HCT116 (cell line): ENCODE data around the gene KLHL24. TPM values are rescaled to one million over a fixed set of nuclear protein-coding genes. Genes with fewer than 3 reads are reported as not detected.

Experiments
- ATAC-seq: fragments of 200-7000 bp; cut with Tn5 transposase; 2 replicates; pipeline ENCODE4 v1.9.1; 2020; ENCODE audit warnings: mild to moderate bottlenecking, moderate library complexity
- BruUV-seq: library from RNA; stranded (reverse); fragments of 400-500 nt; replicated peaks from 2 replicates; lab custom pipeline; 2021; lab: Mats Ljungman, UMichigan
- CTCF ChIA-PET: fragments of 300-600 bp; sonication (Branson Sonifier 250); formaldehyde crosslinking; loops from one replicate; lab custom pipeline; 2021; ENCODE audit warnings: antibody characterized with exemption; lab: Charles Lee
- POLR2A ChIA-PET: fragments of 300-600, 350-600 bp; sonication (Branson Sonifier 250); formaldehyde crosslinking; loops from one replicate; lab custom pipeline; 2021; ENCODE audit warnings: antibody characterized with exemption; lab: Charles Lee
- RAD21 ChIA-PET, 2 experiments: fragments of 300-600 bp; sonication (Branson Sonifier 250); formaldehyde crosslinking; loops; one replicate each; lab custom pipeline; 2023; ENCODE audit warnings: low total read pairs in 2 of 2; ENCODE audit not compliant: uncharacterized antibody in 2 of 2, unreplicated experiment in 2 of 2, low non-redundant PET in 1 of 2; lab: Charles Lee
- DNase-seq: peaks from one replicate; pipeline ENCODE4 v3.0.0-alpha.2; 2010; ENCODE audit warnings: low read depth, low spot score
- H2AFZ ChIP-seq: fragments of 200-600 bp; shearing (Covaris generic), sonication (generic); 2 replicates; pipeline ENCODE4 v1.6.1; 2017; ENCODE audit warnings: low read depth, mixed run types, mixed read lengths, antibody characterized with exemption, low read length; ENCODE audit not compliant: poor library complexity, severe bottlenecking
- H3K27ac ChIP-seq: 2 replicates; pipeline ENCODE4 v1.5.1; 2012; ENCODE audit warnings: low read depth, low read length
- H3K27me3 ChIP-seq: fragments of 200-600 bp; sonication (generic); 2 replicates; pipeline ENCODE4 v1.6.1; 2016; ENCODE audit warnings: mixed run types, low read length, mixed read lengths; ENCODE audit not compliant: insufficient read depth
- H3K36me3 ChIP-seq, 2 experiments: fragments of 200-500 bp in 1 of 2; fragments of 200-600 bp in 1 of 2; sonication (Bioruptor generic) in 1 of 2; sonication (generic) in 1 of 2; 2 replicates each; pipeline versions ENCODE4 v1.5.1 to v1.6.1; 2014 to 2016; ENCODE audit warnings: low read length in 2 of 2, inconsistent platforms in 1 of 2, mixed read lengths in 1 of 2, mixed run types in 1 of 2; ENCODE audit not compliant: insufficient read depth in 2 of 2, control insufficient read depth in 1 of 2
- H3K4me1 ChIP-seq, 2 experiments: fragments of 200-600 bp in 1 of 2; sonication (generic) in 1 of 2; 2 replicates each; pipeline versions ENCODE4 v1.5.1 to v1.6.1; 2012 to 2017; ENCODE audit warnings: low read length in 2 of 2, inconsistent platforms in 1 of 2, mild to moderate bottlenecking in 1 of 2, mixed read lengths in 1 of 2, mixed run types in 1 of 2, moderate library complexity in 1 of 2; ENCODE audit not compliant: insufficient read depth in 2 of 2, control insufficient read depth in 1 of 2
- H3K4me2 ChIP-seq: fragments of 200-600 bp; sonication (generic); 2 replicates; pipeline ENCODE4 v1.6.1; 2017; ENCODE audit warnings: mixed run types, low read length, mixed read lengths
- H3K4me3 ChIP-seq, 2 experiments: fragments of 200-600 bp in 1 of 2; sonication (generic) in 1 of 2; replicated peaks in 1 of 2; 2 replicates each; pipeline ENCODE4 v1.5.1; 2011 to 2016; ENCODE audit warnings: low read length in 2 of 2, control low read depth in 1 of 2, low read depth in 1 of 2, mild to moderate bottlenecking in 1 of 2, mixed read lengths in 1 of 2, mixed run types in 1 of 2
- H3K79me2 ChIP-seq: fragments of 200-600 bp; sonication (generic); 2 replicates; pipeline ENCODE4 v1.6.1; 2017; ENCODE audit warnings: mild to moderate bottlenecking, mixed run types, low read length, moderate library complexity, mixed read lengths; ENCODE audit not compliant: insufficient read depth
- H3K9ac ChIP-seq: fragments of 200-600 bp; sonication (generic); 2 replicates; pipeline ENCODE4 v1.6.1; 2016; ENCODE audit warnings: low read length, mixed read lengths
- H3K9me2 ChIP-seq: fragments of 200-600 bp; sonication (generic), shearing (Covaris generic); 2 replicates; pipeline ENCODE4 v1.6.1; 2017; ENCODE audit warnings: mixed run types, mild to moderate bottlenecking, moderate library complexity; ENCODE audit not compliant: insufficient read depth
- H3K9me3 ChIP-seq, 2 experiments: fragments of 200-500 bp in 1 of 2; fragments of 200-600 bp in 1 of 2; sonication (Bioruptor generic) in 1 of 2; sonication (generic) in 1 of 2; 2 replicates each; pipeline ENCODE4 v1.6.1; 2014 to 2017; ENCODE audit warnings: low read length in 2 of 2, mixed read lengths in 2 of 2, inconsistent platforms in 1 of 2, low read depth in 1 of 2, mild to moderate bottlenecking in 1 of 2, mixed run types in 1 of 2, moderate library complexity in 1 of 2; ENCODE audit not compliant: control insufficient read depth in 1 of 2, insufficient read depth in 1 of 2
- H4K20me1 ChIP-seq: fragments of 200-600 bp; sonication (generic), shearing (Covaris generic); 2 replicates; pipeline ENCODE4 v1.6.1; 2017; ENCODE audit warnings: mixed run types, mild to moderate bottlenecking, moderate library complexity; ENCODE audit not compliant: insufficient read depth
- ATF3 ChIP-seq: IDR thresholded peaks from 2 replicates; pipeline ENCODE4 v1.6.1; 2012
- CBX3 ChIP-seq: IDR thresholded peaks from 2 replicates; pipeline ENCODE4 v1.6.1; 2012; ENCODE audit warnings: low read depth
- CEBPB ChIP-seq: IDR thresholded peaks from 2 replicates; pipeline ENCODE4 v1.6.1; 2012; ENCODE audit warnings: low read depth
- EGR1 ChIP-seq: IDR thresholded peaks from 2 replicates; pipeline ENCODE4 v1.6.1; 2012; ENCODE audit warnings: low read depth
- ELF1 ChIP-seq: IDR thresholded peaks from 2 replicates; pipeline ENCODE4 v1.6.1; 2012; ENCODE audit warnings: low read depth, borderline replicate concordance
- EZH2 ChIP-seq: fragments of 200-600 bp; sonication (generic); IDR thresholded peaks from 2 replicates; pipeline ENCODE4 v1.6.1; 2017; ENCODE audit warnings: antibody characterized with exemption, mixed run types
- JUND ChIP-seq: IDR thresholded peaks from 2 replicates; pipeline ENCODE4 v1.6.1; 2012
- MAX ChIP-seq: IDR thresholded peaks from 2 replicates; pipeline ENCODE4 v1.6.1; 2012
- POLR2A ChIP-seq: IDR thresholded peaks from 2 replicates; pipeline ENCODE4 v1.7.0; 2011; ENCODE audit warnings: borderline replicate concordance; ENCODE audit not compliant: insufficient read depth, insufficient read length; ENCODE audit errors: extremely low read depth
- POLR2AphosphoS5 ChIP-seq: IDR thresholded peaks from 2 replicates; pipeline ENCODE4 v1.6.1; 2011; ENCODE audit warnings: mild to moderate bottlenecking, low read depth, low read length, moderate library complexity
- RAD21 ChIP-seq: IDR thresholded peaks from 2 replicates; pipeline ENCODE4 v1.6.1; 2012; ENCODE audit warnings: low read depth, mild to moderate bottlenecking
- REST ChIP-seq: IDR thresholded peaks from 2 replicates; pipeline ENCODE4 v1.6.1; 2012; ENCODE audit warnings: low read depth
- SIN3A ChIP-seq: IDR thresholded peaks from 2 replicates; pipeline ENCODE4 v1.6.1; 2012; ENCODE audit warnings: low read depth
- SP1 ChIP-seq: IDR thresholded peaks from 2 replicates; pipeline ENCODE4 v1.6.1; 2012; ENCODE audit warnings: low read depth
- SRF ChIP-seq: IDR thresholded peaks from 2 replicates; pipeline ENCODE4 v1.6.1; 2012; ENCODE audit warnings: low read depth
- TCF7L2 ChIP-seq: IDR thresholded peaks from 2 replicates; pipeline ENCODE4 v1.7.0; 2011; ENCODE audit warnings: borderline replicate concordance, inconsistent platforms; ENCODE audit not compliant: insufficient read depth, insufficient read length; ENCODE audit errors: extremely low read depth
- YY1 ChIP-seq: IDR thresholded peaks from 2 replicates; pipeline ENCODE4 v1.6.1; 2011; ENCODE audit warnings: low read length, low read depth, moderate library complexity, mild to moderate bottlenecking; ENCODE audit not compliant: insufficient replicate concordance; ENCODE audit errors: extremely low read depth
- ZBTB33 ChIP-seq: IDR thresholded peaks from 2 replicates; pipeline ENCODE4 v1.6.1; 2011; ENCODE audit warnings: mild to moderate bottlenecking, low read length, moderate library complexity; ENCODE audit not compliant: insufficient replicate concordance; ENCODE audit errors: extremely low read depth
- ZFX ChIP-seq: fragments of 450-650 bp; IDR thresholded peaks from 2 replicates; pipeline ENCODE4 v1.6.1; 2017
- intact Hi-C: fragments of 100-400 bp; cut with micrococcal nuclease; formaldehyde crosslinking; loops from 2 replicates; pipeline ENCODE4 v1.10.0; 2022
- total RNA-seq: library from RNA; stranded (reverse); gene quantifications from one replicate; pipeline ENCODE4 v1.2.1, GENCODE V29; 2021; ENCODE audit not compliant: unreplicated experiment

Gene KLHL24
- total RNA-seq, 1 experiment from 2014 or later: 21.0 TPM

GRCh38 chr3:183711516-183711915, 76.1 kb downstream of the KLHL24 start:
- ChIA-PET CTCF (no interaction called here), RAD21 (no interaction called here), POLR2A (no interaction called here)
- Histone ChIP-seq H3K4me2 (no peak overlapping the region), H3K9me2 (no peaks in the 10 kb centered on the region), H3K9me3 (no peaks in the 10 kb centered on the region), H3K4me3 (no peak overlapping the region), H3K4me1 (no peaks in the 10 kb centered on the region), H2AFZ (no peak overlapping the region), H4K20me1 (peaks cover 10% of the 10 kb centered on the region; the same call in 1 of the 2 replicates), H3K79me2 (peaks cover 92% of the 10 kb centered on the region), H3K27ac (no peak overlapping the region), H3K27me3 (no peaks in the 10 kb centered on the region), H3K9ac (no peak overlapping the region), H3K36me3 (peaks cover 7 to 8% of the 10 kb centered on the region in 2 experiments; a peak in 2 of 4 replicates)
- intact Hi-C loops: no loop called here
- ATAC-seq (no peak), DNase-seq (no peak)
- TF ChIP-seq ELF1 (no peak), RAD21 (no peak), ATF3 (no peak), ZBTB33 (no peak), POLR2AphosphoS5 (no peak), CBX3 (no peak), EZH2 (no peak), SIN3A (no peak), TCF7L2 (no peak), YY1 (no peak), EGR1 (no peak), SRF (no peak), REST (no peak), POLR2A (no peak), CEBPB (no peak), JUND (no peak), MAX (no peak), SP1 (no peak), ZFX (no peak)
- no TSS peak for BruUV-seq
